Nephron progenitor cell (in vitro differentiated cells): ENCODE measurements around the gene SNED1.
A peak's percentile ranks its signal among the peaks of the same experiment; 100 is the strongest.

Experiments used
- DNase-seq: peaks from one replicate; pipeline ENCODE4 v3.0.0; 2021
- H3K27ac Mint-ChIP-seq: 2 replicates; pipeline ENCODE4 v1.8.0; 2021; ENCODE audit warnings: mild to moderate bottlenecking, moderate library complexity, mixed read lengths
- H3K27me3 Mint-ChIP-seq: 2 replicates; pipeline ENCODE4 v1.8.0; 2021; ENCODE audit warnings: mild to moderate bottlenecking, low read depth, mixed read lengths; ENCODE audit not compliant: poor library complexity
- H3K36me3 Mint-ChIP-seq: 2 replicates; pipeline ENCODE4 v1.8.0; 2021; ENCODE audit warnings: low read depth, mixed read lengths
- H3K4me1 Mint-ChIP-seq: 2 replicates; pipeline ENCODE4 v1.8.0; 2021; ENCODE audit warnings: mixed read lengths
- H3K4me3 Mint-ChIP-seq: 2 replicates; pipeline ENCODE4 v1.8.0; 2021; ENCODE audit warnings: mild to moderate bottlenecking, moderate library complexity, mixed read lengths
- H3K9me3 Mint-ChIP-seq: 2 replicates; pipeline ENCODE4 v1.8.0; 2021; ENCODE audit warnings: mild to moderate bottlenecking, moderate library complexity, mixed read lengths
- CTCF ChIP-seq: fragments of 200-600 bp; sonication (generic); IDR thresholded peaks from 2 replicates; pipeline ENCODE4 v1.5.0; 2021; ENCODE audit warnings: antibody characterized with exemption

The SNED1 gene

DNA sequence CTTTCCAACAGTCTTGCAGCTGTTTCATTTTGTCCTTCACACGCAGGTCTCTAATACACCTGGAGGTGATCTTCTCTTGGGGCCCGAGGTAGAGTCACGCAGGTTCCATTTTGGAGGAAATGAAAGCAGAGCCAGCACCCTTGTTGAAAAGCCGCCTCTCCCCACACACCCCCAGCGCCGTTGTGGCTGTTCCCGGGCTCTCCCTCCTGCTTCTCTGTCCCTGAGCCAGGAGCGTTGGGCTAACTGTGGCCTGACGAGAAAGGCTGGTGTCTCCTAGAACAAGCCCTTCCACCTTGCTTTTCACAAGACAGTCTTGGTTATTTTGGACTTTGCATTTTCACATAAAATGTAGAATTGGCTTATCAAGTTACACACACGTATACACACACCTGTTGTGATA is 16.3 kb downstream of the SNED1 start:
- Mint-ChIP-seq H3K9me3 (peaks cover 5% of the 10 kb centered on the region), H3K27ac (no peak overlapping the region), H3K36me3 (no peaks in the 10 kb centered on the region), H3K4me1 (peaks cover 7% of the 10 kb centered on the region), H3K27me3 (peaks cover 6% of the 10 kb centered on the region), H3K4me3 (no peak overlapping the region)
- no peak for DNase-seq
- TF ChIP-seq CTCF, result no peak

- Mint-ChIP-seq H3K9me3 (peaks cover 5% of the 10 kb centered on the region), H3K4me3 (no peak overlapping the region), H3K27me3 (peaks cover 6% of the 10 kb centered on the region), H3K4me1 (peaks cover under 1% of the 10 kb centered on the region), H3K27ac (no peak overlapping the region), H3K36me3 (no peaks in the 10 kb centered on the region)
- no peak for DNase-seq
- TF ChIP-seq CTCF, result no peak
Observed at GRCh38 chr2:241015439-241015838, 17.0 kb downstream of the SNED1 start.

DNA sequence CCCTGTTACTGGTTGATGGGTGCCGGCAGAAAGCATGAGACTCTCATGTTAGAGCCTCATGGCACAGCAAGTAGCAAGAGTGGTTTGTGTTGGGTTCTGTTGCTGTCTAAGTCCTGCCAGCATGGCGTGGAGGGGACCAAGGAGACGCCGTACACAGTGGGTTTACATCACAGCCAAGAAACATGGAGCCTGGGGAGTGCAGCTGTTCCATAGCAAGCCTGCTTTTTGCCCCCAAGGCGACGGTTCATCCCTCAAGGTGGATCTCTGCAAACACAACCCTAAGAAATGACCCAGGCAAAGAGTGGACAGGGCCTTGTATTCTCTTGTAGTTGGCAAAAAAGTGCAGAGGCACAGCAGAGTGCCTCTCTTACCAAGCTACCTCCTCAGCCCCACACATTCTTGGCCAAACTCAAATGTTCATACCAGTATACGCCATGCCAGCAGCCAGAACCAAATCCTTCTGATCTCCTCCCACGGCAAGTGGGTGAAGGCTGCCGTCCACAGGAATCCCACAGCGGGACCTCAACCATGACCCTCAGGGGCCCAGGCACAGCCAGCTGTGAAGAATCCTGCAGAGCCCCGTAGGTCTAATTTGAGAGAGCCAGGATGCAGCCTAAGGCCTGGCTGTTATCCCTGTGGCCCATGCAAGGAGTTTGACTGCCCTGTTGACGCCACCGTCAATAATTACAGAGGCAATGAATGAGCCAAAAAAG is 19.0 kb downstream of the SNED1 start:
- no peak for DNase-seq
- no peak overlapping the region for H3K4me3 Mint-ChIP-seq
- H3K9me3 Mint-ChIP-seq, result peaks cover 20% of the 10 kb centered on the region
- H3K36me3 Mint-ChIP-seq, result no peaks in the 10 kb centered on the region
- H3K27me3 Mint-ChIP-seq, result peaks cover 6% of the 10 kb centered on the region
- H3K4me1 Mint-ChIP-seq, result no peaks in the 10 kb centered on the region
- TF ChIP-seq CTCF, result no peak
- H3K27ac Mint-ChIP-seq, result no peak overlapping the region

GRCh38 chr2:241018051-241018891 is 19.9 kb downstream of the SNED1 start:
- Mint-ChIP-seq H3K4me1 (no peaks in the 10 kb centered on the region), H3K27me3 (peaks cover 3% of the 10 kb centered on the region), H3K4me3 (no peak overlapping the region), H3K9me3 (peaks cover 29% of the 10 kb centered on the region), H3K27ac (no peak overlapping the region), H3K36me3 (no peaks in the 10 kb centered on the region)
- DNase-seq, result no peak
- no peak for TF ChIP-seq CTCF

DNA sequence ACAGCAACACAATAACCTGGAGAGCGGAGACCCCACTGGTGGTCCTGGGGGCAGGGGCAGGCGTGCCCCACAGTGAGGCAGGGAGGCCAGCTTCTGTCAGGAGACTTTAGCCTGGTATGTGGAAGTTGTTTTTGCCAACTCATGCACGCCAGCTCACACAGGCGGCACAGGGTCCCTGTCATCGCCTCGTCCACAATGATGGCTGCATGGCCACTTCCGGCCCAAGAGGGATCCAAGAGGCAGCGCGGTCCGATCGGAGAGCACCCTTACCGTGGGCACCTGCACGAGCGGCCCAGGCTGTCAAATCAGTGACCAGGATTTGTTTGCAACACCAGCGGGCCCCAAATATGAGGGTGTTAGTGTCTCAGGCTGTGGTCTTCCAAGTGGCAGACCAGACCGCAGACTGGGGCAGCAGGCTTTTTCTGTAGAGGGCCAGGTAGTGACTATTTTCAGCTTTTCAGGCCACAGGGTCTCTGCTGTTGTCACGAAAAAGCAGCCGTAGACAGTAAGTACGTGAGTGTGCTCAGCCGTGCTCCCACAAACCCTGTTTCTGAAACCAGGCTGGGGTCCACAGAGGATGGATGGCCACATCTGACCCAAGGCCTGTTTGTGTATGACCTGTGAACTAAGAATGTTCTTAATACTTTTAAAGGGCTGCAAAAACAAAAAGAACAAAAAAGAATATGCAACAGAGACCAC is 21.2 kb downstream of the SNED1 start:
- peak overlapping the region; percentile 71 for H3K27ac Mint-ChIP-seq
- H3K9me3 Mint-ChIP-seq, result peaks cover 38% of the 10 kb centered on the region
- no peak for DNase-seq
- no peak overlapping the region for H3K4me3 Mint-ChIP-seq
- peaks cover 3% of the 10 kb centered on the region for H3K27me3 Mint-ChIP-seq
- no peaks in the 10 kb centered on the region for H3K4me1 Mint-ChIP-seq
- TF ChIP-seq CTCF, result no peak
- no peaks in the 10 kb centered on the region for H3K36me3 Mint-ChIP-seq
